ENCODE results near the gene PRKN.

PRKN gene

GRCh38 chr6:162721404-162721687, 6.2 kb downstream of the PRKN start (continued):
- no peak for TF ChIP-seq SETDB1 (IDR thresholded peaks at IDR 0.05; ENCODE audit: insufficient read length, low read length)
- TF ChIP-seq ZNF785 (tag by site-specific recombination; IDR thresholded peaks at IDR 0.05): no peak
- TF ChIP-seq ZNF701 (tag by site-specific recombination; IDR thresholded peaks at IDR 0.05): no peak
- no peak for TF ChIP-seq ZNF518A (tag by site-specific recombination; conservative IDR thresholded peaks at IDR 0.05; ENCODE audit: low read depth)
- no peak for TF ChIP-seq BCL11A (tag by site-specific recombination; IDR thresholded peaks at IDR 0.05; ENCODE audit: low read depth)
- no peak for TF ChIP-seq ZNF544 (tag by site-specific recombination; IDR thresholded peaks at IDR 0.05)
- no peak for TF ChIP-seq ZNF423 (tag by site-specific recombination; IDR thresholded peaks at IDR 0.05)
- no peak for TF ChIP-seq GLI2 (tag by site-specific recombination; IDR thresholded peaks at IDR 0.05; ENCODE audit: borderline replicate concordance, low read depth)
- TF ChIP-seq MZF1 (tag by site-specific recombination; IDR thresholded peaks at IDR 0.05; ENCODE audit: borderline replicate concordance): no peak
- TF ChIP-seq ZNF48 (tag by site-specific recombination; IDR thresholded peaks at IDR 0.05): no peak
- TF ChIP-seq ZNF335 (tag by site-specific recombination; conservative IDR thresholded peaks at IDR 0.05): no peak
- no peak for TF ChIP-seq ZBTB20 (tag by site-specific recombination; IDR thresholded peaks at IDR 0.05)
- no peak for TF ChIP-seq PRDM10 (tag by site-specific recombination; IDR thresholded peaks at IDR 0.05)
- TF ChIP-seq PRDM6 (tag by site-specific recombination; IDR thresholded peaks at IDR 0.05): no peak
- no peak for TF ChIP-seq ZBTB26 (tag by site-specific recombination; optimal IDR thresholded peaks at IDR 0.05)

GRCh38 chr6:162719528-162719927, 8.0 kb downstream of the PRKN start:
- Histone ChIP-seq H3K4me1 (ENCODE audit: control insufficient read depth, insufficient read depth, low read length) (no peaks in the 10 kb centered on the region), H3K27ac (ENCODE audit: extremely low read depth, low read depth, low read length) (no peak overlapping the region), H3K36me3 (ENCODE audit: control insufficient read depth in 2 of 2, insufficient read depth in 1 of 2, low read length in 2 of 2) (no peaks in the 10 kb centered on the region), H3K9me3 (ENCODE audit: control insufficient read depth, insufficient read depth, low read depth, low read length) (no peaks in the 10 kb centered on the region), H3K4me3 (ENCODE audit: low read depth, low read length) (no peak overlapping the region)
- CTCF ChIA-PET: no interaction called here
- POLR2A ChIA-PET: no interaction called here
- no peak for TF ChIP-seq HIC1 (tag by site-specific recombination; IDR thresholded peaks at IDR 0.05)
- TF ChIP-seq ZNF10 (tag by site-specific recombination; IDR thresholded peaks at IDR 0.05): no peak
- peak; percentile 52 for TF ChIP-seq SCRT2 (tag by site-specific recombination; IDR thresholded peaks at IDR 0.05)
